Measurements from ENCODE around the gene CD37. TPM values are rescaled to one million over a fixed set of nuclear protein-coding genes. Genes with fewer than 3 reads are reported as not detected.

Gene CD37
- total and polyA plus RNA-seq, 2 experiments from 2014 or later = 106 TPM; not detected in 1

- Histone ChIP-seq H3K9me2 (ENCODE audit: insufficient read depth) (no peaks in the 10 kb centered on the region), H3K36me3 (ENCODE audit: insufficient read depth) (peaks cover 10% of the 10 kb centered on the region; the same call in 1 of the 2 replicates), H3K4me3 (peak overlapping the region; percentile 57), H3K79me2 (replicated peaks; ENCODE audit: insufficient read depth) (no peaks in the 10 kb centered on the region), H2AFZ (no peak overlapping the region), H4K20me1 (replicated peaks; ENCODE audit: insufficient read depth) (peaks cover 8% of the 10 kb centered on the region; the same call in 1 of the 2 replicates), H3K4me1 (ENCODE audit: insufficient read depth) (peaks cover 15% of the 10 kb centered on the region), H3K27ac (ENCODE audit: low read depth) (no peak overlapping the region), H3K4me2 (peak overlapping the region; percentile 90), H3F3A (replicated peaks; ENCODE audit: low read depth) (peaks cover 10% of the 10 kb centered on the region; the same call in 1 of the 2 replicates), H3K27me3 (ENCODE audit: insufficient read depth) (peaks cover 24% of the 10 kb centered on the region)
- peak; percentile 74 for DNase-seq (ENCODE audit: low spot score)
- Mint-ChIP-seq H3K27ac (no peak overlapping the region; the same call in 1 of the 2 replicates), H3K4me1 (peaks cover 24% of the 10 kb centered on the region), H3K36me3 (ENCODE audit: low read depth) (peaks cover 34% of the 10 kb centered on the region), H3K27me3 (ENCODE audit: insufficient read depth, low read depth, poor library complexity) (peaks cover 39% of the 10 kb centered on the region), H3K4me3 (peak overlapping the region; percentile 73), H3K9me3 (no peaks in the 10 kb centered on the region; the same call in 1 of the 3 replicates)
- TF ChIP-seq, protein P1, sequence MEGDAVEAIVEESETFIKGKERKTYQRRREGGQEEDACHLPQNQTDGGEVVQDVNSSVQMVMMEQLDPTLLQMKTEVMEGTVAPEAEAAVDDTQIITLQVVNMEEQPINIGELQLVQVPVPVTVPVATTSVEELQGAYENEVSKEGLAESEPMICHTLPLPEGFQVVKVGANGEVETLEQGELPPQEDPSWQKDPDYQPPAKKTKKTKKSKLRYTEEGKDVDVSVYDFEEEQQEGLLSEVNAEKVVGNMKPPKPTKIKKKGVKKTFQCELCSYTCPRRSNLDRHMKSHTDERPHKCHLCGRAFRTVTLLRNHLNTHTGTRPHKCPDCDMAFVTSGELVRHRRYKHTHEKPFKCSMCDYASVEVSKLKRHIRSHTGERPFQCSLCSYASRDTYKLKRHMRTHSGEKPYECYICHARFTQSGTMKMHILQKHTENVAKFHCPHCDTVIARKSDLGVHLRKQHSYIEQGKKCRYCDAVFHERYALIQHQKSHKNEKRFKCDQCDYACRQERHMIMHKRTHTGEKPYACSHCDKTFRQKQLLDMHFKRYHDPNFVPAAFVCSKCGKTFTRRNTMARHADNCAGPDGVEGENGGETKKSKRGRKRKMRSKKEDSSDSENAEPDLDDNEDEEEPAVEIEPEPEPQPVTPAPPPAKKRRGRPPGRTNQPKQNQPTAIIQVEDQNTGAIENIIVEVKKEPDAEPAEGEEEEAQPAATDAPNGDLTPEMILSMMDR (conservative IDR thresholded peaks at IDR 0.05; ENCODE audit: low read depth in 2 of 2) = no peak
- TF ChIP-seq ZNF114 (CRISPR knock-in tag; IDR thresholded peaks at IDR 0.05) = no peak
- no peak for TF ChIP-seq POLR2AphosphoS5 (IDR thresholded peaks at IDR 0.05; ENCODE audit: low read depth)
- TF ChIP-seq EZH2 (IDR thresholded peaks at IDR 0.05; ENCODE audit: low read depth, unreplicated experiment) = no peak
- TF ChIP-seq STAT1 (IDR thresholded peaks at IDR 0.05; ENCODE audit: unreplicated experiment) = no peak
- no peak for TF ChIP-seq ZNF331 (CRISPR knock-in tag; IDR thresholded peaks at IDR 0.05; ENCODE audit: low read depth)
- ATAC-seq = peak; percentile 11
Observed at GRCh38 chr19:49338023-49338677, 2.9 kb downstream of the CD37 start.

DNA sequence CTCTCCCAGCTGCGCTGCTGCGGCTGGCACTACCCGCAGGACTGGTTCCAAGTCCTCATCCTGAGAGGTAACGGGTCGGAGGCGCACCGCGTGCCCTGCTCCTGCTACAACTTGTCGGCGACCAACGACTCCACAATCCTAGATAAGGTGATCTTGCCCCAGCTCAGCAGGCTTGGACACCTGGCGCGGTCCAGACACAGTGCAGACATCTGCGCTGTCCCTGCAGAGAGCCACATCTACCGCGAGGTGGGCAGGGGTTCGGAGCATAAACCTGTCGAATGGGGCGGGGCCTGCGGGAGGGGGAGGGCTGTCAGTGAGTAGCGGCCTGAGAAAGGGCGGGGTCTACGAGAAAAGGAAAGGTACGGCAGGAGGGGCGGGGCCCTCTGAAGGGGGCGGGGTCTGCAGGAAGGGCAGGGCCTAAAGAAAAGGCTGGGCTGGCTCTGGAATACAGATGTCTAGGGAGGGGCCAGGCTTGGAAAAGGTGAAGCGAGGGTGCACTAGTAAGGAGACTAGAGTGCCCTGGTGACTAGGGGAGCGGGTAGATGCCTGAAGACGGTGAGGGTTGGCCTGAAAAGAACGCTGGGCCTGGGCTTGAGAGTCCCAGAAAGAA, 3.6 kb downstream of the CD37 start:
- H3K9me2 ChIP-seq (ENCODE audit: insufficient read depth) = no peaks in the 10 kb centered on the region
- peak; percentile 69 for ATAC-seq
- peaks cover 17% of the 10 kb centered on the region; the same call in 1 of the 2 replicates for H3K36me3 ChIP-seq (ENCODE audit: insufficient read depth)
- H3K27ac ChIP-seq (ENCODE audit: low read depth) = peak overlapping the region; percentile 81
- no peaks in the 10 kb centered on the region; the same call in 1 of the 3 replicates for H3K9me3 Mint-ChIP-seq
- H4K20me1 ChIP-seq (replicated peaks; ENCODE audit: insufficient read depth) = peaks cover 8% of the 10 kb centered on the region; the same call in 1 of the 2 replicates
- peak overlapping the region; percentile 57 for H3K4me3 ChIP-seq
- H2AFZ ChIP-seq = no peak overlapping the region
- peaks cover 15% of the 10 kb centered on the region for H3K4me1 ChIP-seq (ENCODE audit: insufficient read depth)
- H3K27me3 ChIP-seq (ENCODE audit: insufficient read depth) = peaks cover 24% of the 10 kb centered on the region
- peak; percentile 99 for DNase-seq (ENCODE audit: low spot score)
- H3K27me3 Mint-ChIP-seq (ENCODE audit: insufficient read depth, low read depth, poor library complexity) = peaks cover 36% of the 10 kb centered on the region
- H3K4me3 Mint-ChIP-seq = peak overlapping the region; percentile 73
- no peaks in the 10 kb centered on the region for H3K79me2 ChIP-seq (replicated peaks; ENCODE audit: insufficient read depth)
- TF ChIP-seq JUNB (IDR thresholded peaks at IDR 0.05; ENCODE audit: unreplicated experiment) = no peak
- TF ChIP-seq POLR2AphosphoS5 (IDR thresholded peaks at IDR 0.05; ENCODE audit: low read depth) = peak; percentile 64
- H3K27ac Mint-ChIP-seq = peak overlapping the region; percentile 95
- H3F3A ChIP-seq (replicated peaks; ENCODE audit: low read depth) = peaks cover 10% of the 10 kb centered on the region; the same call in 1 of the 2 replicates
- peak overlapping the region; percentile 90 for H3K4me2 ChIP-seq
- peaks cover 41% of the 10 kb centered on the region for H3K36me3 Mint-ChIP-seq (ENCODE audit: low read depth)
- H3K4me1 Mint-ChIP-seq = peaks cover 24% of the 10 kb centered on the region

Data from GM23338 (cell line).